Bronchial epithelial cell (primary cell): ENCODE data around the gene MTF1. TPM values are rescaled to one million over a fixed set of nuclear protein-coding genes. Genes with fewer than 3 reads are reported as not detected.
A peak's percentile ranks its signal among the peaks of the same experiment; 100 is the strongest.

ENCODE experiments used
- DNase-seq: peaks from one replicate; pipeline ENCODE4 v3.0.0-alpha.2; 2010; ENCODE audit warnings: low read depth
- FAIRE-seq: peaks from 2 replicates; lab custom pipeline; 2011; peaks lifted over from hg19 to GRCh38; lab: Jason Lieb, UNC
- H3K27me3 ChIP-seq: 2 replicates; pipeline ENCODE4 v1.5.1; 2011; ENCODE audit warnings: low read length; ENCODE audit not compliant: control insufficient read depth, insufficient read depth
- H3K36me3 ChIP-seq: 2 replicates; pipeline ENCODE4 v1.5.1; 2011; ENCODE audit warnings: low read length; ENCODE audit not compliant: control insufficient read depth, insufficient read depth
- H3K4me3 ChIP-seq: 2 replicates; pipeline ENCODE4 v1.5.1; 2011; ENCODE audit warnings: mild to moderate bottlenecking, low read depth, low read length, control low read depth
- total RNA-seq: library from RNA; depleted of rRNA; stranded (reverse); fragments of >200 nt; gene quantifications from 2 replicates; pipeline ENCODE4 v1.2.1, GENCODE V29; 2014
- TF ChIP-seq, protein P1 (sequence below): IDR thresholded peaks from 2 replicates; pipeline ENCODE4 v1.5.1; 2011; ENCODE audit warnings: mild to moderate bottlenecking, moderate library complexity, low read length, control low read depth, inconsistent platforms; ENCODE audit not compliant: insufficient read depth, severe bottlenecking

The MTF1 gene
- total RNA-seq, 1 donor from 2014 or later: 3.7 TPM

- TF ChIP-seq, protein P1, sequence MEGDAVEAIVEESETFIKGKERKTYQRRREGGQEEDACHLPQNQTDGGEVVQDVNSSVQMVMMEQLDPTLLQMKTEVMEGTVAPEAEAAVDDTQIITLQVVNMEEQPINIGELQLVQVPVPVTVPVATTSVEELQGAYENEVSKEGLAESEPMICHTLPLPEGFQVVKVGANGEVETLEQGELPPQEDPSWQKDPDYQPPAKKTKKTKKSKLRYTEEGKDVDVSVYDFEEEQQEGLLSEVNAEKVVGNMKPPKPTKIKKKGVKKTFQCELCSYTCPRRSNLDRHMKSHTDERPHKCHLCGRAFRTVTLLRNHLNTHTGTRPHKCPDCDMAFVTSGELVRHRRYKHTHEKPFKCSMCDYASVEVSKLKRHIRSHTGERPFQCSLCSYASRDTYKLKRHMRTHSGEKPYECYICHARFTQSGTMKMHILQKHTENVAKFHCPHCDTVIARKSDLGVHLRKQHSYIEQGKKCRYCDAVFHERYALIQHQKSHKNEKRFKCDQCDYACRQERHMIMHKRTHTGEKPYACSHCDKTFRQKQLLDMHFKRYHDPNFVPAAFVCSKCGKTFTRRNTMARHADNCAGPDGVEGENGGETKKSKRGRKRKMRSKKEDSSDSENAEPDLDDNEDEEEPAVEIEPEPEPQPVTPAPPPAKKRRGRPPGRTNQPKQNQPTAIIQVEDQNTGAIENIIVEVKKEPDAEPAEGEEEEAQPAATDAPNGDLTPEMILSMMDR: no peak
- H3K36me3 ChIP-seq: peaks cover under 1% of the 10 kb centered on the region
- H3K4me3 ChIP-seq: no peak overlapping the region
- DNase-seq: peak; percentile 95
- no peaks in the 10 kb centered on the region for H3K27me3 ChIP-seq
- FAIRE-seq: no peak
Observed at GRCh38 chr1:37862330-37862729, 2.9 kb upstream of the MTF1 start.

- Histone ChIP-seq H3K36me3 (peaks cover 5% of the 10 kb centered on the region), H3K4me3 (no peak overlapping the region), H3K27me3 (no peaks in the 10 kb centered on the region)
- TF ChIP-seq, protein P1: no peak
- DNase-seq: peak; percentile 71
- FAIRE-seq: no peak
Observed at GRCh38 chr1:37861151-37861550, 1.8 kb upstream of the MTF1 start.

DNA sequence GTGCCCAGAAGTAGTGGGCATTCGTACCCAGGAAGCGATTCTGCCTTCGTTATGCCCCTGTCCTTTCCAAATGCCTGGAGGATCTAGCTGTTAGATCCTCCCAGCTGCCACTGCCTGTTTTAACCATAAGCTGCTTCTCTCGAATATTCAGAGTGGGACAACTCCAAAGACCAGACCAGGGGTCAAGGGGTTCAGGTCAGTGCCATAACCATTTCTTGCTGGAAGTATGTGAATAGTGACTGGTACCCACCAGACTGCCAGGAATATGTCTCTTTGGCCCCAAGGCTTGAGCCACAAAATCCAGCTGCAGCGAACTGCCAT lies 914 bp upstream of the MTF1 start:
- Histone ChIP-seq H3K27me3 (no peaks in the 10 kb centered on the region), H3K4me3 (peak overlapping the region; percentile 99), H3K36me3 (peaks cover 5% of the 10 kb centered on the region)
- FAIRE-seq: no peak
- no peak for DNase-seq
- TF ChIP-seq, protein P1: no peak

- no peak for FAIRE-seq
- DNase-seq: no peak
- H3K36me3 ChIP-seq: peaks cover 6% of the 10 kb centered on the region
- H3K27me3 ChIP-seq: no peaks in the 10 kb centered on the region
- TF ChIP-seq, protein P1: no peak
- H3K4me3 ChIP-seq: peak overlapping the region; percentile 99
Observed at GRCh38 chr1:37858931-37859506, 373 bp downstream of the MTF1 start.

DNA sequence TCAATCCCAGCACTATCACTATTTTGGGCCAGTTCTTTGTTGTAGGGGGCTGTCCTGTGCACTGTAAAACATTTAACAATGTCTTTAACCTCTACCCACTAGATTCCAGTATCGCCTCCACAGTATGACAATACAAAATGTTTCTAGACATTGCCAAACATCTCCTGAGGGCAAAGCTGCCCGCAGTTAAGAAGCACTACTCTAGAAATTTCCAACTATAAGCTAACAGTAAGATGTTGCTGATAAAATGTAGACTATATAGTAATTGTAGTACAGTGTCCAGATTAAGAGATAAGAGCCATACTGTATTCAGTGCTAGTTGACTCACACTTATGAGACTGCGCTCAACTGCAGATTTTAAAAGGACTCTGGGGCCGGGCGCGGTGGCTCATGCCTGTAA lies 5.0 kb downstream of the MTF1 start:
- no peak for FAIRE-seq
- H3K4me3 ChIP-seq: no peak overlapping the region
- H3K36me3 ChIP-seq: peaks cover 11% of the 10 kb centered on the region
- no peaks in the 10 kb centered on the region for H3K27me3 ChIP-seq
- no peak for DNase-seq
- TF ChIP-seq, protein P1: no peak

DNA sequence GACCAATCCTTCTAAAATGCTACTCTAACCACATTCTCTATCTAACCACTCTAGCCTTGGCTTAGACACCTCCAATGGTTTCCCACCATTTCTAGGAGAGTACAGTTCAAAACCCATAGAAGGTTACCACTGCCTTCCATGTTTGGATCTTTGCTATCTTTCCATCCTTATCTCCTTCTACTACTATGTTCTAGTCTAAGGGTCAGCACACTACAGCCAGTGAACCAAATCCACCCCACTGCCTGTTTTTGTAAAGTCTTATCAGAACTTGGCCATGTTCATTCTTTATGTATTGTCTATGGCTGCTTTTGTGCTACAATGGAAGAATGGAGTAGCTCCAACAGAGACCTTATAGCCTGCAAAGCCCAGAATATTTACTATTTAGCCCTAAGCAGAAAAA lies 6.2 kb downstream of the MTF1 start:
- FAIRE-seq: no peak
- DNase-seq: no peak
- no peaks in the 10 kb centered on the region for H3K27me3 ChIP-seq
- H3K4me3 ChIP-seq: no peak overlapping the region
- TF ChIP-seq, protein P1: no peak
- H3K36me3 ChIP-seq: peaks cover 11% of the 10 kb centered on the region
